Thymus (tissue), 11 donors: ENCODE measurements around the gene TTLL5. TPM values are rescaled to one million over a fixed set of nuclear protein-coding genes. Genes with fewer than 3 reads are reported as not detected.

Experiments used
- DNase-seq, 9 donors: peaks; one replicate each; pipeline ENCODE4 v3.0.0-alpha.2; 2013; ENCODE audit warnings: low spot score in 9 of 9, low read depth in 6 of 9, missing footprints in 1 of 9
- H3K27ac ChIP-seq, 2 donors: one replicate each; pipeline ENCODE4 v1.5.1; 2013; ENCODE audit warnings: control low read depth in 1 of 2, low read depth in 1 of 2, low read length in 1 of 2, mild to moderate bottlenecking in 1 of 2, moderate library complexity in 1 of 2
- H3K27me3 ChIP-seq, 2 donors: one replicate each; pipeline ENCODE4 v1.5.1; 2013; ENCODE audit warnings: low read length in 1 of 2; ENCODE audit not compliant: control insufficient read depth in 2 of 2, insufficient read depth in 1 of 2
- H3K36me3 ChIP-seq, 2 donors: one replicate each; pipeline ENCODE4 v1.5.1; 2013; ENCODE audit warnings: low read length in 1 of 2, mild to moderate bottlenecking in 1 of 2, moderate library complexity in 1 of 2; ENCODE audit not compliant: control insufficient read depth in 2 of 2, insufficient read depth in 2 of 2
- H3K4me1 ChIP-seq, 2 donors: one replicate each; pipeline ENCODE4 v1.5.1; 2013; ENCODE audit warnings: low read length in 2 of 2; ENCODE audit not compliant: control insufficient read depth in 2 of 2, insufficient read depth in 2 of 2
- H3K4me3 ChIP-seq, 2 donors: one replicate each; pipeline ENCODE4 v1.5.1; 2013; ENCODE audit warnings: low read length in 2 of 2, control low read depth in 1 of 2, mild to moderate bottlenecking in 1 of 2
- H3K9me3 ChIP-seq, 2 donors: one replicate each; pipeline ENCODE4 v1.5.1; 2013; ENCODE audit warnings: low read length in 1 of 2, mild to moderate bottlenecking in 1 of 2; ENCODE audit not compliant: control insufficient read depth in 2 of 2, insufficient read depth in 1 of 2
- WGBS: extraction: QIAGEN DNeasy Blood & Tissue Kit; methylation state at CpG from one replicate; pipeline ENCODE4 v1.1.7; 2013; 5-methylcytosine and 5-hydroxymethylcytosine counted together
- polyA plus RNA-seq: library from polyadenylated mRNA; stranded (reverse); fragments of 200-250 nt; gene quantifications from one replicate; pipeline ENCODE4 v1.2.3, GENCODE V29; 2013
- total RNA-seq: library from RNA; stranded (reverse); fragments of 120-200 nt; gene quantifications from one replicate; pipeline ENCODE4 v1.2.4, GENCODE V29; 2013
- donor health status: healthy.

TTLL5 gene
- total and polyA plus RNA-seq, 2 donors, result 11.5 to 15.2 TPM

- no peak for DNase-seq
- Histone ChIP-seq H3K36me3 (peaks cover 0 to under 1% of the 10 kb centered on the region in 2 donors), H3K4me1 (peaks cover 5 to 18% of the 10 kb centered on the region in 2 donors), H3K27me3 (no peaks in the 10 kb centered on the region), H3K27ac (peak overlapping the region; percentile 31 to 67), H3K4me3 (no peak overlapping the region), H3K9me3 (no peaks in the 10 kb centered on the region)
- 86% methylated on average over 3 of the region's 3 CpGs for WGBS
Observed at GRCh38 chr14:75831952-75832351, 170.9 kb downstream of the TTLL5 start.

- 83% methylated on average over 10 of the region's 10 CpGs for WGBS
- Histone ChIP-seq H3K27ac (peak overlapping the region in 1 of 2 donors; percentile 56), H3K27me3 (no peaks in the 10 kb centered on the region), H3K36me3 (peaks cover 0 to 2% of the 10 kb centered on the region in 2 donors), H3K9me3 (no peaks in the 10 kb centered on the region), H3K4me3 (no peak overlapping the region), H3K4me1 (peaks cover 5 to 18% of the 10 kb centered on the region in 2 donors)
- no peak for DNase-seq
Observed at GRCh38 chr14:75832621-75833297, 171.7 kb downstream of the TTLL5 start.

- Histone ChIP-seq H3K9me3 (no peaks in the 10 kb centered on the region), H3K4me1 (peaks cover 5 to 18% of the 10 kb centered on the region in 2 donors), H3K36me3 (peaks cover 0 to 2% of the 10 kb centered on the region in 2 donors), H3K27ac (peak overlapping the region in 1 of 2 donors; percentile 56), H3K27me3 (no peaks in the 10 kb centered on the region), H3K4me3 (no peak overlapping the region)
- 97% methylated on average over 2 of the region's 2 CpGs for WGBS
- no peak for DNase-seq
Observed at GRCh38 chr14:75833326-75834020, 172.4 kb downstream of the TTLL5 start.

- Histone ChIP-seq H3K9me3 (no peaks in the 10 kb centered on the region), H3K4me1 (peaks cover 5 to 18% of the 10 kb centered on the region in 2 donors), H3K4me3 (no peak overlapping the region), H3K27me3 (no peaks in the 10 kb centered on the region), H3K36me3 (peaks cover 2 to 3% of the 10 kb centered on the region in 2 donors), H3K27ac (no peak overlapping the region)
- no peak for DNase-seq
Observed at GRCh38 chr14:75835156-75835725, 174.2 kb downstream of the TTLL5 start.

GRCh38 chr14:75835737-75836136, 174.7 kb downstream of the TTLL5 start:
- H3K27me3 ChIP-seq, result no peaks in the 10 kb centered on the region
- no peaks in the 10 kb centered on the region for H3K9me3 ChIP-seq
- DNase-seq, result no peak
- no peak overlapping the region for H3K27ac ChIP-seq
- peaks cover 5 to 18% of the 10 kb centered on the region in 2 donors for H3K4me1 ChIP-seq
- no peak overlapping the region for H3K4me3 ChIP-seq
- WGBS, result 100% methylated on average over 1 of the region's 1 CpG
- H3K36me3 ChIP-seq, result peaks cover 2 to 3% of the 10 kb centered on the region in 2 donors

GRCh38 chr14:75837151-75837787, 176.2 kb downstream of the TTLL5 start:
- no peak for DNase-seq
- H3K27me3 ChIP-seq, result no peaks in the 10 kb centered on the region
- 97% methylated on average over 3 of the region's 3 CpGs for WGBS
- H3K9me3 ChIP-seq, result no peaks in the 10 kb centered on the region
- no peak overlapping the region for H3K27ac ChIP-seq
- peaks cover 2 to 3% of the 10 kb centered on the region in 2 donors for H3K36me3 ChIP-seq
- peaks cover 0 to 6% of the 10 kb centered on the region in 2 donors for H3K4me1 ChIP-seq
- H3K4me3 ChIP-seq, result no peak overlapping the region

- H3K4me1 ChIP-seq, result no peaks in the 10 kb centered on the region
- no peak overlapping the region for H3K4me3 ChIP-seq
- over 99% methylated on average over 5 of the region's 5 CpGs for WGBS
- no peaks in the 10 kb centered on the region for H3K9me3 ChIP-seq
- no peak for DNase-seq
- peaks cover 2 to 3% of the 10 kb centered on the region in 2 donors for H3K36me3 ChIP-seq
- no peaks in the 10 kb centered on the region for H3K27me3 ChIP-seq
- H3K27ac ChIP-seq, result no peak overlapping the region
Observed at GRCh38 chr14:75840911-75841310, 179.9 kb downstream of the TTLL5 start.

GRCh38 chr14:75842551-75842950, 181.5 kb downstream of the TTLL5 start:
- H3K27ac ChIP-seq, result no peak overlapping the region
- no peaks in the 10 kb centered on the region for H3K4me1 ChIP-seq
- H3K27me3 ChIP-seq, result no peaks in the 10 kb centered on the region
- H3K9me3 ChIP-seq, result no peaks in the 10 kb centered on the region
- no peak overlapping the region for H3K4me3 ChIP-seq
- DNase-seq, result no peak
- peaks cover 0 to 3% of the 10 kb centered on the region in 2 donors for H3K36me3 ChIP-seq
- 93% methylated on average over 3 of the region's 3 CpGs for WGBS

GRCh38 chr14:75844486-75844885, 183.4 kb downstream of the TTLL5 start:
- no peak for DNase-seq
- Histone ChIP-seq H3K27ac (no peak overlapping the region), H3K36me3 (peaks cover 0 to 3% of the 10 kb centered on the region in 2 donors), H3K9me3 (no peaks in the 10 kb centered on the region), H3K4me3 (no peak overlapping the region), H3K27me3 (no peaks in the 10 kb centered on the region), H3K4me1 (no peaks in the 10 kb centered on the region)
